Retina (tissue), 1 donor: ENCODE results near the gene OR1E2.
"Not testable (repeated sequence)": the region's sequence is repeated elsewhere in the genome, so short reads cannot be mapped to it uniquely, and the experiment has no call there.

Source experiments
- DNase-seq: peaks from one replicate; pipeline ENCODE4 v3.0.0-alpha.2; 2016

Gene OR1E2

GRCh38 chr17:3433741-3434140, at the start of gene OR1E2:
OR1E2 (minus strand) TSS chr17:3433841; CDS start chr17:3433841, 0 bp downstream.
- no peak for DNase-seq

GRCh38 chr17:3482852-3483251, 49.2 kb upstream of the OR1E2 start:
- no peak for DNase-seq

GRCh38 chr17:3479988-3480387, 46.3 kb upstream of the OR1E2 start:
- no peak for DNase-seq

DNA sequence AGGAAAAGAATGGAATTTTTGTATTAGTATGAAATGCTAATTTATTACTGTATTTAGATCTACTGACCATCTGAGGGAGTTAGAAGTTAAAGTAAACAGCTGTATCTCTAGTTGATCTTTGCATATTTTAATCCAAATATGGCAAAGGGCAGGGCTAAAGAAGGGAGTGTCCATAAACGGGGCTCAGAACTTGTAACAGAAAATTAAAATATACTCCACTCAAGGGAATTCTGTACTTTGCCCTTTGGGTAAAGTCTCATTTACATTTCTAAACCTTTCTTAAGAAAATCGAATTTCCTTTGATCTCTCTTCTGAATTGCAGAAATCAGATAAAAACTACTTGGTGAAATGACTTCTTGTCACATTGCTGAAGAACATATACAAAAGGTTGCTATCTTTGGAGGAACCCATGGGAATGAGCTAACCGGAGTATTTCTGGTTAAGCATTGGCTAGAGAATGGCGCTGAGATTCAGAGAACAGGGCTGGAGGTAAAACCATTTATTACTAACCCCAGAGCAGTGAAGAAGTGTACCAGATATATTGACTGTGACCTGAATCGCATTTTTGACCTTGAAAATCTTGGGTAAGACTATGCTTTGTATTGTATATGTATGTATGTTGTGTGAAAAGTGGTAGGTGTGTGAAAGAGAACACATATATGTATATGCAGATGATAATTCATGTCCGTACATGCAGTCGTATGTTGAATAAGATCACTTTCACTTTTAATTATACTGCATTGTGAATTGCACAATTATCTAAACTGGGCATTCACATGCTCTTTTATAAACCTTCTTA, 42.4 kb upstream of the OR1E2 start, which contains the start of gene ASPA:
ASPA (plus strand) TSS at position 186 of the 799 bp plus-strand sequence; CDS start at position 349, 163 bp downstream.
- DNase-seq, result no peak

DNA sequence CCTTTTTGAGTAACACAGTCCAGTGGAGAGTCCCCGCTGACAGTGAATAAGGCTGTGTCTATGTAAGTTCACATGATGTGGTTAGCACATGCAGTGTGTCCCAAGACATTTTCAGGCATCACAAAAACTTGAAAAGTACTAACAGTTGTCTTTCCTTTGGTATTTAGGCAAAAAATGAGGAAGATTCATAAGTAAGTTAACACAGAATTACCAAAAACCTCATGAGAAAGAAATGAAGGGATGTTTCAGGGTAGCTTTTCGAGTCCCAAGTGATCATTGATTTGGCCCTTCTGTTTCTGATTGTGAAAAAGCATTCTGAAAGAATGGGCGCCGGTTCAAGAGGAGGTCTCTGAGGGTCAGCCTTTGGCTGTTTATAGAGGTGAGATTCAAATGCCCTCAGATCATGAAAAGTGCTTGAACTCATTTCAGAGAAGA, 41.6 kb upstream of the OR1E2 start:
- peak; percentile 34 for DNase-seq

DNA sequence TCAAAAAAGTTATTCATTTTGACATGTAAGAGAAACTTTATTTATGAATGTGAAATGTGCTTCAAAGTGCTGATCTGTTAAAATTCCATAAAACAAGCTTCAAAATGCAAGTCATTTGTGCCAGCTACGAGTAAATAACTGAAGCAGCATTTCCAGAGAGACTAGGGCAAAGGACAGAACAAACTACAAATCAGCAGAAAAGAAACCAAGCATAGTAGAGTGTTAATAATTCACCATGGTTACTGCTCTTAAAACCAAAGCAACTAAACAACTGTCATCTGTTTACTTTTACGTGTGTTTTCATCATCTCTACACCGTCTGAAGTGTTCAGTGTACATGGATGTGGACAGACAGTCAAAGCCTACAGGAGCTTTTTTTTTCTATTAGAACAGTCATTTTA, 40.6 kb upstream of the OR1E2 start:
- peak; percentile 3 for DNase-seq

- no peak for DNase-seq
Observed at GRCh38 chr17:3472137-3472536, 38.5 kb upstream of the OR1E2 start.

GRCh38 chr17:3471599-3471998, 38.0 kb upstream of the OR1E2 start, which contains the start of gene SPATA22:
SPATA22 (minus strand) TSS chr17:3471819; CDS start chr17:3469325, 2,494 bp downstream.
- DNase-seq, result no peak

GRCh38 chr17:3469529-3469928, 35.9 kb upstream of the OR1E2 start:
- no peak for DNase-seq

DNA sequence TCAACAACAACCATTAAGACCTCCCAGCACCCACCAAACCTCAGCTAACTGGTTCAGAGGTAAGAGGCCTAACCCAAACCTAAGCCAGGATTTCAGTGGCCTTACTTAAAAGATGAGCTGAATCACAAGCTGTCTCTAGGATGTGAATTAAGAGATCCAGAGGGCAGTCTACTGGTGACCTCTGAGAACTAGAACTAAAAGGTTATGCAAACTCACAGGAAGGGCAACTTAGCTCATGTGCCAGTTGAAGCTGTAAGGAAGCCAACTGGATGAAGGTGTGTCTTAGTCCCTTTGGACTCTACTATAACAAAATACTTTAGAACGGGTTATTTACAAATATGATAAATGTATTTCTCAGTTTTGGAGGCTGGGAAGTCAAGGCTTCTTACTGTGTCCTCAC, 32.7 kb upstream of the OR1E2 start:
- DNase-seq, result not testable (repeated sequence)

GRCh38 chr17:3448059-3448665, 14.5 kb upstream of the OR1E2 start:
- no peak for DNase-seq

DNA sequence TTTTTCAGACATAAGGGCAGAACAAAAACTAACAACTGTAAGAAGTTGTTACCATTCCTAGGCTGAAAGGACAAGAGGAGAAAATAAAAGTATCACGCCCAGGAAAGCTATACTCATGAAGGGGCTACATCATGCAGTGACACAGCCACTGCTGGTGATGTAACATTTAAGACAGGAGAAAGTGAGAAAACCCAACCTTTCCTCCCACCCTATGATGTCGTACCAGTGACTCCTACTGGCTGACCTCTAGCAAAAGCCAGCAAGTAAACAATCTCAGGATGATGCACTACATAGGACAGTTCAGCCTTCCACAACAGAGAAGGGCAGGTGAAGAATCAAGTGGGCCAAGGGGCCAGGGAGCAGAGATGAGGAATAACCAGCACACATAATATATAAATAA, 14.0 kb upstream of the OR1E2 start:
- DNase-seq, result no peak

GRCh38 chr17:3440451-3440850, 6.8 kb upstream of the OR1E2 start:
- DNase-seq, result no peak

DNA sequence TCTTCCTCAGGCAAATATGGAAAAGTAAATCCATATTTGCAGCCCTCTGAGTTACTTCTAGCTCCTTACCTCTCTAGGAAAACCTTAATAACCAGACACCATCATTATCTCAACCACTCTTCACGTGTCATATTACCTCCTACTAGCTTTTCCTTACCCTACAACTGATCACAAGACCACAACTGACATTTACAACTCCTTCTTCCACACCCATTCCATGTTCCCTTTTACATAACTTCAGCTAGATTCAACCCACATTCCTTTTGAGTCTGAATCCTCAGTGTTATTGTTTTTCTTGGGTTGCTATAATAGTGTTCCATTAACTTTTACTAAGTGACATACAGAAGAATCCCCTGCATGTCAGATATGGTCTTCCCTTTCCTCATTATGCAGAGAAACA, 4.7 kb upstream of the OR1E2 start:
- no peak for DNase-seq

DNA sequence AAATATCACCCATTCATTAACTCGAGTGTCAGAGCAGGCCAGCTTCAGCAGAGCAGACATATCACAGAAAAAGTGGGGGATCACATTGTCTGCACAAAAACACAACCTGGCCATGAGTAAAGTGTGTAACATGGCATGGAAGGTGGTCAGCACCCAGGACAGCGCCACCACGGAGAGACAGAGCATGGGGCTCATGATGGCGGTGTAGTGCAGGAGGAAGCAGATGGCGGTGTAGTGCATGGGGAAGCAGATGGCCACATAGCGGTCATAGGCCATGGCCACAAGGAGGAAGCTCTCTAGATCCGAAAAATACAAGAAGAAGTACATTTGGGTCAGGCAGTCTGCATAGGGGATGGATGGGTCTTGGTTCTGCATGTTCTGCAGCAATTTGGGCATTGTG, 426 bp downstream of the OR1E2 start:
- DNase-seq, result not testable (repeated sequence)

- no peak for DNase-seq
Observed at GRCh38 chr17:3418222-3418621, 15.4 kb downstream of the OR1E2 start.

GRCh38 chr17:3415610-3416009, 18.0 kb downstream of the OR1E2 start:
- no peak for DNase-seq

DNA sequence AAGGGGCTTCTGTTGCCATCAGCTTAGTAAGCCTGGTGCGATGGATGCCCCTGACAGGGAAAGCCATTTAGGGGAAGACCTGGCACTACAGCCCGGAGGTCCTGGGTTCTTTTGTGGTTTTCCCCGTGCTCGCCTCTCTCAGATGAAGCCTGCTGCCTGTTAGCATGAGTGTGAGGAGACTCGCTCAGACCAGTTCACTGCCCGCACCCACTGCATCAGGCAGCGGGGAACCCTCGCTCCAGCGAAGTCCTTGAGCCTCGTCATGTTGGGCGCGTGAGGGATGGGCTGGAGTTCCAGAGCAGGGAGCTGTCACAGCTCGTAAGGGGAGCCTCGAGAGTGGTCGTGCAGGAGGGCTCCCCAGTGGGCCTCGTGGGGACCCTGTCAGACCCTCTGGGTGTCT, 21.4 kb downstream of the OR1E2 start:
- not testable (repeated sequence) for DNase-seq

DNA sequence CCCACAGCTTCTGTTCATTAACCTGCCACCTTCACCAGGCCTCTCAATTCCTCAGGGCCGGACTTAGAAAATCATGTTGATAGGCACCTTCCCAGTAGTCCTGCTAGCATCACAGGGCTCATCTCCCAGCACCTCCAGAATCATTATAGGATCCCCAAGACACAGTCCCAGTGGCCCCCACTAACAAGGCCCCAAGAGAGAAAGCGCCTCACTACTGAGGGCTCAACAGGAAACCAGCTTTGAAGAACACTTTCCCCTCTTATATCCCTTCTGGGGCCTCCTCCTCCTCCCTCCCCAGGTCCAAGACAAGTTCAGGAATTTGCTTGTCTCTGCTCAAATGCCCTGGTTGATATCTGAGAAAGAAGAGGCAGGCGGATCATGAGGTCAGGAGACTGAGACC, 22.6 kb downstream of the OR1E2 start, which contains the start of gene OR3A3:
OR3A3 (plus strand) TSS at position 301 of the 400 bp plus-strand sequence.
- DNase-seq, result no peak

DNA sequence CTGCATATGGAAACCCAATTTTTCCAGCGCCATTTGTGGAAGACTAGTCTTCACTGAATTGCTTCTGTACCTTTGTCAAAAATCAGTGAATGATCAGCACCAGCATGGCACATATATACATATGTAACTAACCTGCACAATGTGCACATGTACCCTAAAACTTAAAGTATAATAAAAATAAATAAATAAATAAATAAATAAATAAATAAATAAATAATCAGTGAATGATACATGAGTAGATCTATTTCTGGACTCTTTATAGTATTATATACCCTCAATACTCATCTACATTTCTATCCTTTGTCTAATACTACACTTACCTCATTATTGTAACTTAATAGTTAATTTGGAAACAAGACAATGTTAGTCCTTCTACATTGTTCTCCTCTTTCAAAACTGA, 29.8 kb downstream of the OR1E2 start:
- DNase-seq, result not testable (repeated sequence)

DNA sequence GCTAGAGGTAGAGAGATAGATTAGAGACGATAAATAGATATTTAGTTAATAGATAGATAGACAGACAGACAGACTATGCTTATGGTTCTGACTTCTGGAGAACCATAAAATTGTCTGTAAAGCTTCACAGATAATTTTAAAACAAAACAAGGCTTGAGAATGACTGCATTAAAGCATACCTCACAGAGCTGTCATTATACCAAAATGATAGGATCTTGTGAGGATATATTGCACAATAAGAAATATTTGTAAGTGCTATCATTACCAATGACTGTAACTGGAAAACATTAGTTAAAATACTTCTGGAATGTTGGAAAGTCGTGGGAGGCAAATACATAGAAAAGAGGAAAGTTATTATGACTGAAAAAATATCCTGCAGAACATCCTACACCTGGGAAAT, 31.9 kb downstream of the OR1E2 start:
- no peak for DNase-seq

DNA sequence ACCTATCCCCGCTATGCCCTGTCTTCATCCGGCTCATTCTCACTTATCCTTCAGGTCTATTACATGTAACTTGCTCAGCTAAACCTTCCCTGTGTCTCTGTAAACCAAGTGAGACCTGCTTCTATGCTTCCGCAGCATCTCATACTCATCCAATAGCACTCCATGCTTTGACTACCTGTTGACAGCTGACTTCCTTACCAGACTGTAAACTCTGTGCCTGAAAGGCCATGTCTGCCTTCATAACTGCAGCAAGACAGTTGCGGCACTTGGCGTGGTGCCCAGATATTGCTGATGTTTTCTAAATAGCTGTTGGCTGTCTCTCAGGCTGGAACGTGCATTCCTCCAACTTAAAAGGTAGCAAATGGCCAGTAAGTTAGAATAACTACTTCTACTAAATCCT, 33.6 kb downstream of the OR1E2 start:
- DNase-seq, result no peak

GRCh38 chr17:3398310-3398709, 35.3 kb downstream of the OR1E2 start, which contains the start of gene OR1E1:
OR1E1 (minus strand) TSS chr17:3398410; CDS start chr17:3398410, 0 bp downstream.
- DNase-seq, result no peak

GRCh38 chr17:3397801-3398200, 35.8 kb downstream of the OR1E2 start:
- DNase-seq, result not testable (repeated sequence)
